Upper lobe of right lung (tissue), 1 donor: ENCODE results near the gene MAML3. TPM values are rescaled to one million over a fixed set of nuclear protein-coding genes. Genes with fewer than 3 reads are reported as not detected.

ENCODE experiments used
- ATAC-seq: fragments of 200-7000 bp; cut with Tn5 transposase; one replicate; pipeline ENCODE4 v1.9.1; 2020; ENCODE audit warnings: mild to moderate bottlenecking, moderate library complexity
- DNase-seq: peaks from one replicate; pipeline ENCODE4 v3.0.0-alpha.2; 2020
- H3K27ac ChIP-seq: fragments of 200-600 bp; one replicate; pipeline ENCODE4 v1.8.0; 2022
- H3K27me3 ChIP-seq: fragments of 200-600 bp; one replicate; pipeline ENCODE4 v1.8.0; 2022; ENCODE audit warnings: mild to moderate bottlenecking
- H3K36me3 ChIP-seq: fragments of 200-600 bp; one replicate; pipeline ENCODE4 v1.8.0; 2022
- H3K4me1 ChIP-seq: fragments of 200-600 bp; one replicate; pipeline ENCODE4 v1.8.0; 2022
- H3K4me3 ChIP-seq: fragments of 200-600 bp; one replicate; pipeline ENCODE4 v1.8.0; 2022; ENCODE audit warnings: mild to moderate bottlenecking
- H3K9me3 ChIP-seq: fragments of 200-600 bp; one replicate; pipeline ENCODE4 v1.8.0; 2022
- CTCF ChIP-seq: fragments of 200-600 bp; IDR thresholded peaks from one replicate; pipeline ENCODE4 v1.8.0; 2022; ENCODE audit warnings: antibody characterized with exemption
- intact Hi-C: fragments of 100-400 bp; cut with DNase I; formaldehyde crosslinking; loops from one replicate; pipeline ENCODE4 v1.11.0; 2022
- total RNA-seq: library from RNA; stranded (reverse); fragmentation: NEBNext Ultra II Directional; extraction: Animal tissue kit (Norgen Biotek cat#: 25700); gene quantifications from one replicate; pipeline ENCODE4 v1.2.1, GENCODE V29; 2021
- donor health status: DM: no; HTN: yes; CAD: no; lungs with severe emphysema.

Gene MAML3
- total RNA-seq, 1 donor from 2014 or later, result 13.1 TPM

GRCh38 chr4:139756391-139757180, 397.4 kb downstream of the MAML3 start:
- TF ChIP-seq CTCF, result no peak

GRCh38 chr4:139754938-139755337, 399.0 kb downstream of the MAML3 start:
- Histone ChIP-seq H3K36me3 (no peaks in the 10 kb centered on the region), H3K27ac (no peak overlapping the region), H3K4me3 (no peak overlapping the region), H3K4me1 (no peaks in the 10 kb centered on the region), H3K9me3 (no peaks in the 10 kb centered on the region), H3K27me3 (no peaks in the 10 kb centered on the region)
- no peak for DNase-seq
- TF ChIP-seq CTCF, result no peak
- ATAC-seq, result no peak
- intact Hi-C loops, result no loop called here

More at GRCh38 chr4:139756391-139757180, 397.4 kb downstream of the MAML3 start:
- intact Hi-C loops, result no loop called here
- Histone ChIP-seq H3K4me1 (peaks cover 3% of the 10 kb centered on the region), H3K4me3 (no peak overlapping the region), H3K36me3 (no peaks in the 10 kb centered on the region), H3K27ac (no peak overlapping the region), H3K9me3 (no peaks in the 10 kb centered on the region), H3K27me3 (no peaks in the 10 kb centered on the region)
- DNase-seq, result no peak
- ATAC-seq, result no peak

- intact Hi-C loops, result no loop called here
- Histone ChIP-seq H3K27ac (no peak overlapping the region), H3K27me3 (no peaks in the 10 kb centered on the region), H3K4me1 (no peaks in the 10 kb centered on the region), H3K36me3 (no peaks in the 10 kb centered on the region), H3K9me3 (no peaks in the 10 kb centered on the region), H3K4me3 (no peak overlapping the region)
- DNase-seq (no peak), ATAC-seq (no peak)
- no peak for TF ChIP-seq CTCF
Observed at GRCh38 chr4:139753686-139754085, 400.3 kb downstream of the MAML3 start.

GRCh38 chr4:139749835-139750498, 404.0 kb downstream of the MAML3 start:
- TF ChIP-seq CTCF, result no peak
- no peaks in the 10 kb centered on the region for H3K27me3 ChIP-seq
- no peak for ATAC-seq
- H3K4me3 ChIP-seq, result no peak overlapping the region
- intact Hi-C loops, result no loop called here
- no peak for DNase-seq
- no peaks in the 10 kb centered on the region for H3K36me3 ChIP-seq
- H3K27ac ChIP-seq, result no peak overlapping the region
- H3K4me1 ChIP-seq, result no peaks in the 10 kb centered on the region
- no peaks in the 10 kb centered on the region for H3K9me3 ChIP-seq

- no peaks in the 10 kb centered on the region for H3K4me1 ChIP-seq
- no peaks in the 10 kb centered on the region for H3K27me3 ChIP-seq
- ATAC-seq (no peak), DNase-seq (no peak)
- no peak overlapping the region for H3K4me3 ChIP-seq
- H3K9me3 ChIP-seq, result no peaks in the 10 kb centered on the region
- no peak for TF ChIP-seq CTCF
- intact Hi-C loops, result no loop called here
- no peaks in the 10 kb centered on the region for H3K36me3 ChIP-seq
- no peak overlapping the region for H3K27ac ChIP-seq
Observed at GRCh38 chr4:139749338-139749737, 404.6 kb downstream of the MAML3 start.
